HG02588 (cell line): ENCODE results near the gene SMARCA4.
"Not testable (repeated sequence)": the region's sequence is repeated elsewhere in the genome, so short reads cannot be mapped to it uniquely, and the experiment has no call there.

Experiments used
- ATAC-seq: cut with Tn5 transposase; IDR thresholded peaks from one replicate; pipeline ENCODE4 v1.9.1; 2021; ENCODE audit warnings: mild to moderate bottlenecking, moderate library complexity; ENCODE audit not compliant: unreplicated experiment

SMARCA4 gene

DNA sequence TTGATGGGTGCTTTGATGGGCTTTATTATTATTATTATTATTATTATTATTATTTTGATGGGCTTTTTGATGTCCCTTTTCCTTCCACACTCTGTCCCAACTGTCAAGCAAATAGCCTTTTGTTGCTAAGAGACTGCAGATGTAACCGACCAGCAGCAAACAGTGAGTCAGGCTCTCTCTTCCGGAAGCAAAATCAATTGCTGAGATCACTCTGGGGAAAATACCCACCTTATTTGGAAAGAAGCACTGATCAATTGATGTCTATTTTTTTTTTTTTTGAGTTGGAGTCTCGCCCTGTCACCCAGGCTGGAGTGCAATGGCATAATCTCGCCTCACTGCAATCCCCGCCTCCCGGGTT lies 131.3 kb downstream of the SMARCA4 start:
- ATAC-seq: no peak

DNA sequence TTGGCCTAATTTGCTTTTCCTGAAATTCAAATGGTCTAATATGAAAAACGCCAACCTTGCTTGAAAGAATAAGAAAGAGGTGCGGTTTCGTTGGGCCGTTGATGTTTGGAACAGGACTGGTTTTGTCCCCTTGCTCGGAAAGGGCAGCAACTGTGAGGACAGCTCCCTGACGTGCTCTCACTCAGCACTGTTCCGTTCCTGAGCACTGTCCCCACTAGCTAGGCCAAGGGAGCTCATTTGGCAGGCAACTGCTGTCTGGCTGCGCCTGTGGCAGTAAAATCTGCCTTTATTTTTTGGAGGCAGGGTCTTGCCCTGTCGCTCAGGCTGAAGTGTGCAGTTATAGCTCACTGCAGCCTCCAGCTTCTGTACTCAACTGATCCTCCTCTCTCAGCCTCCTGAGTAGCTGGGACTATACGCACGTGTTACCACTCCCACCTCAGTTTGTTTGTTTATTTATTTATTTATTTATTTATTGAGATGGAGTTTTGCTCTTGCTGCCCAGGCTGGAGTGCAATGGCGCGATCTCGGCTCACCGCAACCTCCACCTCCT lies 132.9 kb downstream of the SMARCA4 start:
- no peak for ATAC-seq

DNA sequence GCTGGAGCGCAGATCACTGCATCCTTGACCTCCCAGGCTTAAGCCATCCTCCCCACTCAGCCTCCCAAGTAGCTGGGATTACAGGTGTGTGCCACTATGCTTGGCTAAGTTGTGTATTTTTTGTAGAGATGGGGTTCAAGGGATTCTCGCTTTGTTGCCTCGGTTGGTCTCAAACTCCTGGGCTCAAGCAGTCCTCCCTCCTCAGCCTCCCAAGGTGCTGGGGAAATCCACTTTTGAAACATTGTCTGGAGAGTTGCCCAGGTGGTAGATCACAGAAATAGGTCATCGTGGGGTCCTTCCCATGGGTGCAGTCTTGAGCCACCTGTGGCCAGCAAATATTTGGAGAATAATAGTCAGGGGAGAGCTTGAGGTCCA lies 133.7 kb downstream of the SMARCA4 start:
- no peak for ATAC-seq

GRCh38 chr19:11096210-11096841 lies 135.5 kb downstream of the SMARCA4 start:
- no peak for ATAC-seq

- not testable (repeated sequence) for ATAC-seq
Measured at GRCh38 chr19:11097367-11097766, 136.5 kb downstream of the SMARCA4 start.

DNA sequence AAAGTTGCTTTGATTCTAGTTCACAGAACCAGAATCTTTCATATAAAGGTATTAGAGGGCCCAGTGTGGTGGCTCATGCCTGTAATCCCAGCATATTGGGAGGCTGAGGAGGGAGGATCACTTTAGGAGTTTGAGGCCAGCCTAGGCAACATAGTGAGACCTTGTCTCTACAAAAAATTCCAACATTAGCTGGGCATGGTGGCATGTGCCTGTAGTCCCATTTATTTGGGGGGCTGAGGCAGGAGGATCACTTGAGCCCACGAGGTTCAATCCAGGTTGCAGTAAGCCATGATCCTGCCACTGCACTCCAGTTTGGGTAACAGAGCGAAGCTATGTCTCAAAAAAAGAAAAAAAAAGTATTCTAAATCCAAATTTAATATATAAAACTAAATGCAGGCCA lies 137.5 kb downstream of the SMARCA4 start:
- no peak for ATAC-seq

DNA sequence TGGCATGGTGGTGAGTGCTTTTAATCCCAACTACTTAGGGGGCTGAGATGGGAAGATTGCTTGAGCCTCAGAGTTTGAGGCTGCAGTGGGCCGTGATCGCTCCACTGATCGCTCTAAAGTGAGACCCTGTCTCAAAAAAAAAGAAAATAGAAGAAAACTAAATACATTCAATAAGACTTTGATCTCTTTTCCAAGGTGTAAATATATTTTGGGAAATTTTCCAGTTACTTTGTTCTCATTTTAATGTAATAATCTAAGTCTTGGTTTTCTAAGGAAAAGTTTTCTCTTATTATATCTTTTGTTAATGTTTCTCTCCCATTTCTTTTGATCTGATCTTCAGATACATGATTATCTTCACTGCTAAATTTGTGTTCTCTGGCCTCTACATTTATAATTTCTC lies 138.0 kb downstream of the SMARCA4 start:
- ATAC-seq: no peak

GRCh38 chr19:11100049-11100448 lies 139.2 kb downstream of the SMARCA4 start:
- ATAC-seq: no peak

DNA sequence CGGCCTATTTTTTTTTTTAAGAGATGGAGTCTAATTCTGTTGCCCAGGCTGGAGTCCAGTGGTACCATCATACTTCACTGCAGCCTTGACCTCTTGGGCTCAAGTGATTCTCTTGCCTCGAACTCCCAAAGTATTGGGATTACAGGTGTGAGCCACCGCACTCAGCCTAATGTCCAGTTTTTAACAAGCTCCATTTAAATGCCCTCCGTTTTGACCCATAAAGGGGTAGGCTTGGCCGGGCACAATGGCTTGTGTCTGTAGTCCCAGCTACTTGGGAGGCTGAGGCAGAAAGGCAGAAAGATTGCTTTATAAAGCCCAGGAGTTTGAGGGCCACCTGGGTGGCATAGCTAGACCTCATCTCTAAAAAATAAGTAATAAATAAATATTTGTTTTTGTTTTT lies 140.2 kb downstream of the SMARCA4 start:
- no peak for ATAC-seq

DNA sequence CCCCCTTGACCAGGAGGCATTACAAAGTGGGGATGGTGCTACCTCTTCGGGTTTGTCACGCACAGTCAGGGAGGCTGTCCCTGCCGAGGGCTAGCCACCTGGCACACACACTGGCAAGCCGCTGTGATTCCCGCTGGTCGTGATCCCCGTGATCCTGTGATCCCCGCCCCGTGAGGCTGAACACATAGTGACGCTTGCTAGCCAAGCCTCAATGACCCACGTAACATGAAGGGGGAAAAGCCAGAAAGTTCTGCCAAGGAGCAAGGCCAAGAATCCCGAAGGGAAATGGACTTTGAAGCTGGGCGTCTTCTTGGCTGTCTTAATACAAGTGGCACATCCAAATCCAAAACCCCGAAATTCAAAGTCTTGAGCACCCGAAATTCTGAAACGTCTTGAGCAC lies 142.1 kb downstream of the SMARCA4 start:
- ATAC-seq: no peak

GRCh38 chr19:11103667-11104066 lies 142.8 kb downstream of the SMARCA4 start:
- not testable (repeated sequence) for ATAC-seq

DNA sequence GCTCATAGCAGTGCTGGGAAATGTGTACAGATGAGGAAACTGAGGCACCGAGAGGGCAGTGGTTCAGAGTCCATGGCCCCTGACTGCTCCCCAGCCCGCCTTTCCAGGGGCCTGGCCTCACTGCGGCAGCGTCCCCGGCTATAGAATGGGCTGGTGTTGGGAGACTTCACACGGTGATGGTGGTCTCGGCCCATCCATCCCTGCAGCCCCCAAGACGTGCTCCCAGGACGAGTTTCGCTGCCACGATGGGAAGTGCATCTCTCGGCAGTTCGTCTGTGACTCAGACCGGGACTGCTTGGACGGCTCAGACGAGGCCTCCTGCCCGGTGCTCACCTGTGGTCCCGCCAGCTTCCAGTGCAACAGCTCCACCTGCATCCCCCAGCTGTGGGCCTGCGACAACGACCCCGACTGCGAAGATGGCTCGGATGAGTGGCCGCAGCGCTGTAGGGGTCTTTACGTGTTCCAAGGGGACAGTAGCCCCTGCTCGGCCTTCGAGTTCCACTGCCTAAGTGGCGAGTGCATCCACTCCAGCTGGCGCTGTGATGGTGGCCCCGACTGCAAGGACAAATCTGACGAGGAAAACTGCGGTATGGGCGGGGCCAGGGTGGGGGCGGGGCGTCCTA lies 144.3 kb downstream of the SMARCA4 start:
- ATAC-seq: no peak

GRCh38 chr19:11106477-11106876 lies 145.6 kb downstream of the SMARCA4 start:
- ATAC-seq: no peak

GRCh38 chr19:11108746-11109145 lies 147.9 kb downstream of the SMARCA4 start:
- no peak for ATAC-seq

GRCh38 chr19:11111117-11111770 lies 150.4 kb downstream of the SMARCA4 start:
- no peak for ATAC-seq

- no peak for ATAC-seq
Measured at GRCh38 chr19:11111771-11112144, 150.9 kb downstream of the SMARCA4 start.
